NCI-H226 (cell line): Measurements from ENCODE around the gene DSTYK.

Source experiments
- DNase-seq: peaks from one replicate; pipeline ENCODE4 v3.0.0-alpha.2; 2015

The DSTYK gene

DNA sequence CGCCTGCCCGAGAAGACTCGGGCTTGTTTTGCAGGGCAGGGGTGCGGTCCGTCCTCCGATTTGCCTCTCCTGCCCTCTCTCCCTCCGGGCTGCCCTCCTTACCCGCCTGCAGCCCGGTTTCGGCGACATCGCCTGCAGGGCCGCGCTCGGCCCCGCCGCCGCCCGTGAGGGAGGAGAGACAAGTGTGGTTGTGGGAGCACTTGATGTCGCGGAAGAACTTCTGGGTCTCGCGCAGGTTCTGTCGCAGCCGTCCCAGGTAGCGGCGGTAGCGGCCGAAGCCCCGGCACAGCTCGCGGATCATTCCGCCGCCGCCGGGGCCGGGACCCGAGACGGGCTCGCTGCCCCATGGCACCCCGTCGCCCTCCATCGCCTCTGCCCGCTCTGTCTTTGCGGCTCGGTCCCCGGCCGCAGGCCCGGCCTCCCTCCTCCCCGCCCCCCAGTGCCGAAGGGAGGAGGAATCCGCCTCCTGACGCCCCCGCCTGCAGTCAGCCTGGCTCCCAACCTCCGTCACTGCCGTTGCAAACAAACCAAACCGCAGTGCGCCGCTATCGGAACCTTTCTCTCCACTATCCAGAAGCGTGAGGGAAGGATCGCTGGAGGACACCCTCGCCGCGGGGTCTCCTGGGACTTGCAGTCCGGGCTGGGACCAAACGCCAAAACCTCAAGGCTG, at the start of gene DSTYK:
DSTYK (minus strand) TSS at position 534 of the 670 bp plus-strand sequence; CDS start at position 367, 167 bp downstream.
- peak; percentile 95 for DNase-seq

GRCh38 chr1:205259998-205260397, 48.5 kb upstream of the DSTYK start:
- no peak for DNase-seq

DNA sequence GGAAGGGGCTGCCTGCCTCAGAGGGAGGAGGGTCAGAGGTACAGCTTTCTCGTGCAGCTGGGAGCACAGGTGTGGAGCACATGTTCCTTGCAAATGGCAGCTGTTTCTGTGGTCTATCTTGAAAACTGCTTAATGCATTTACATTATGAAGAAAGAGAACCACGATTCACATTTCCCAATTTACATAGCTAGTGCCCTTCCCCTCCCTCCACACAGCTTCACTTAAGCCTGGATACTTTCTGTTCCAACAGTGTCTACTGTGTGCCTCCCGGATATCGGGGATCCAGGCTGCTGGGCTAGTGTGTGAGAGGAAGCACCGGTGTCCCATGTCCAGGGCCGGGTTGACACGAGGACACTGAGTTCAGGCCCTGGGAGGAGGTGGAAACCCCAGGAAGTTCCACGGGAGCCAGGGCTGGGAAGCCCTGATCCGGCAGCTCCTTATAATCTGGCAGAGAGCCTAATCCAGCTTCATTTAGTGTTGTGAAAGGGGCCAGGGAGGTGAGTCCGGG, 47.9 kb upstream of the DSTYK start:
- no peak for DNase-seq

GRCh38 chr1:205258719-205259118, 47.2 kb upstream of the DSTYK start:
- DNase-seq: no peak

GRCh38 chr1:205258261-205258691, 46.8 kb upstream of the DSTYK start:
- peak; percentile 31 for DNase-seq

DNA sequence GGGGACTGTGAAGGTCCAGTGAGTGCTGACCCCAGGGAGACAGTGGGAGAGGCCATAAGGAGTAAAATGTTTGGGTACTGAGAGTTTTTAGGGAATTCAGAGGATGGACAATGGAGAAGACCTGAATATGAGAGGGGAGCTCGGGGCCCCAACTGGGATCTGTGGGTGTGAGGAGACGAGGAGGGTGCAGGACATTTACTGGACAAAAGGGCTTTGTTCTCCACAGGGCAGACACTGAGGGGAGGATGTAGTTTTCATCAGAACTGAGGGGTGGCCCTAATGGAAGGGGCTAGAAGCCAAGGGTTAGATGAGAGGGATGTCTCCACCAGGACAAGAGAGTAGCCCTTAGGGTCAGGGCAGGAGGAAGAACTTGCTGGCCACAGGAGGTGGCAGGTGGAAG, 46.2 kb upstream of the DSTYK start:
- no peak for DNase-seq

- no peak for DNase-seq
Observed at GRCh38 chr1:205256951-205257625, 45.6 kb upstream of the DSTYK start.

DNA sequence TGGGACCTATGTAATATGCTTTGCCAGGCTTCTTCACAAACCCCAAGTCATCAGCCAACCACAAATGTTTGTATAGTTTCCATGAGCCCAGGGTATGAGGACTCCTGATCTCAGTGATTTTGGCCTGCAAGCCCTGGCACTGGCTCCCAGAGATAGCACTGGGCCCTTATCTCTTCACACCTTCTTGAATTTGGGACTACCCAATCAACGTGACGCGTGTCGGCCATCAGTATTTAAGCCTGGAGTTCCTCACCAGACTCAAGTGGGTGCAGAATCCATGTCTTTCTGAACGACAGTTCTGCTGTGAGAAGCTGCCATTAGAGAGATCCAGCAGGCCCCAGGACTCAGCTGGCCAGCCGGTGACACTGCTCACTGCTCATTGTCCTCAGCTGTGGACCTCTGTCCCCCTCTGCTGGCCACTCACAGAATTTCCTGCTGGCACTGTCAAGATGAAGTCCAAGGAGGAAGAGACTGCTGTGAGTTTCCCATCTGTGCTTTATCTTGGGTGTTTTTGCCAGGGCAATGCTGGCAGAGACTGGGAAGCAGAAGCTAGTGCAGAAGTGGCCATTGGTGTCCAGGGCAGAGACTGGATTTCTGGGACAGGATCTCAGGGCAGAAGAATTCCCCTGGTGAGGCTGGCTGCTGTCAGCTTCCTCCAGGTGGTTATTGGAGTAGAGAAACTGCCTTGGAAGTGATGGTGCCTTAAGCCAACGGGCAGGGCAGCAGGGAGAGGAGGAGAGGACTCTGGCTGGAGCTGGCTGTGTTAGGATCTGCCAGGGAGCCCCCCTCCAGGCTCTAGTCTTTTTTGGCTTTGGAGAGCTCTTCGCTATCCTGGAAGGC, 44.7 kb upstream of the DSTYK start:
- peak; percentile 57 for DNase-seq

DNA sequence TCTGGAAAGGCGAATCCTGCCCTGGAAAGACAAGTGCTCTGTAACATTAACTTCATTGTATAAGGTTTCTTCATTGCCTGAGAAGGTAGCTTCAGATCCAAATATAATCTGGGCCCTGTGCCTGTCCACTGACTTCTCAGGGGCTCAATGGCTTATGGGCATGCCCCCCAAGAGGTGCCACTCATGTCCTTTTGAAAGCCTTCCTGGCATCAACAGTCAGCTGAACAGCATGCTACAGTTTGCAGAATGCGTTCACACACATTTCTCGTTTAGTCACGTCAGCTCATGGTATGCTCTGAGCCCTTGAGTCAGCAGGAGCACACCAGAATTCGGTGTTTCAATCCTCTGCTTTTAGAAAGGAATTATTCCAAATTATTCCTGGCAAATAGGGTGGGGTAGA, 40.1 kb upstream of the DSTYK start:
- no peak for DNase-seq

GRCh38 chr1:205250699-205251098, 39.2 kb upstream of the DSTYK start:
- DNase-seq: no peak

GRCh38 chr1:205249651-205250050, 38.1 kb upstream of the DSTYK start:
- no peak for DNase-seq

GRCh38 chr1:205248793-205249601, 37.5 kb upstream of the DSTYK start:
- no peak for DNase-seq

DNA sequence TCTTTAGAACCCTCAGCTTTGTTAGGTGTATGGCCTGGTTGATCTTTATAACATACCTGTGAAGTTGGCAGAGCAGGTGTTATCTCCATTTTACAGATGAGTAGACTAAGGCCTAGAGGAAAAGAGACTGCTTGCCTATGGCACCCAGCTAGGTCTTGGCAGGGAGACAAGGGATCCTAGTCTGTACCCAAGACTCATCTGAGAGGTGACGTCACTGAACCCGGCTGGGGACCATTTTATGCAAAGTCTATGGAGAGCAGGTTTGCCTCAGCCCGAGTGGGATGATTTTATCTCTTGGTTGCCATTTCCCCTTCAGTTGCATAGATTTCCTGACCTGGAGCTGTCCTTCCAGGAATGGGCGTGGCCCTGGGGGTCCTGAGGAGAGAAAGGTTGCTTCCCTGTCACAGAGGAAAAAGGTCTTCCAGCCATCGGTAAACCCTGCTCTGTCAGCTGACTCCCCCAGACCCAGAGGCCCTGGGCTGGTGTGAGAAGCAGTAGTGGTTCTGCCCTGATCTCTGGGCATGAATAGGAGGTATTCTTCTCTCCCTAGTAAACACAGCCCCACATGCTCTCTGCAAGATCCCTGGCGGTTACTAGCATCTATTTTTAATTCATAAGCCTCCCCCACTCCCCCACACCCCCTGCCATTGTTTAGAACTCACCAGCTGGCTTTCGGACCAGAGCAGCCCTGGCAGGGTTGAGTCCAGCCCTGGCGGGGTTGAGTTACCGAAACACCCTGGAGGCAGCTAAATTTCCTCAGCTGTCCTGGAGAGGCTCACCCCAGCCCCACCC, 35.8 kb upstream of the DSTYK start:
- DNase-seq: no peak

DNA sequence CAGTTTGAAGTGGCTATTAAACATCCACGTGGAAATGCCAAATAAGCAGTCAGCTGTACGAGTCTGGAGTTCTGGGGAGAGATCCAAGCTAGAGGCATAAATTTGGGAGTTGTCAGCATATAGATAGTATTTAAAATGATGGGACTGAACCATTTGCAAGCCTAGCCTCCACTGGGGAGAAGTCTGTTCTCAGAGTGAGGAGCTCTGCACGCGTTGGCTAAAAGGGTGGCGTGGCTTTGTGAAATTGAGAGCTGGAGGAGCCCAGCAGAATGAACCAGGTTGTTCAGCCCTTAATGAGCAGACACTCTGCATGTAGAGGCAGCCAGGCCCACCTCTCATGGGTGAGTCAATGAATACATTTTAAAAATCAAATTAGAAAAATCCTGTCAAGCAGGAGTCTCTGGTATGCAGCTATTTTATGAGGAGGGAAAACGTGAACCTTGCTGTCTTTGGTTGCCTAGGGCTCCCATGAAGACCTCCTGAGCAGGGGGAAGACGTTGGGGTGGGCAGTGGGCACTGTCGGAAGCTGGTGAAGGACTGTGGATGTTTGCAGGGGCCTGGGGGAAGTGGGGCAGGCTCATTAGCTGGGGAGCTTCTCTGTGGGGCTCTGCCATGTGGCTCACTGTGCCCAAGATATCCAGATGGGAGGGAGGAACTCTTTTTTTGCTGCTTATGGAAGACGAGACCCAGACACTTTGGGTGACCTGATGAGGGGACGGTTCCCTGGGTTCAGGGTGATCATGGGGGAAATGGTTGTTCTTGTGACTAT, 35.0 kb upstream of the DSTYK start:
- no peak for DNase-seq

- DNase-seq: no peak
Observed at GRCh38 chr1:205245096-205245495, 33.6 kb upstream of the DSTYK start.

DNA sequence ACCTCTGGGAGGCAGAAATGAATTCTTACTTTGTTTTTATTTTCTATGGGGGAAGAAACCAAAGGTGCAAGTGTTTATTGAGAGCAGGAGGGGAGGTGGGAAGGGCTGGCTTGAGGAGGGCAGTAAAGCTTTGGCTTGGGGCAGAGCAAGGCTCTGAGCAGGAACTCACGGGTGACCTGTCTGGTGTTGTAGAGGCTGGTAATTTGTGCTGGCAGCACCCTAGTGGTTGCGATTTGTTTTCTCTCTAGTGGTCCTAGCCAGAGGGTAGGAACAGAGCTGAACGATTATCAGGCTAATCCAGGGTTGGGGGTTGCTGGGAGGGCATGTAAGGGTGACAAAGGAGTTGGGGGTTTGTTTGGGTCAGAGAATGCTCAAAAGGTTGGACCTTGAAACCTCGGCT, 32.9 kb upstream of the DSTYK start:
- DNase-seq: no peak

- DNase-seq: no peak
Observed at GRCh38 chr1:205243350-205244191, 32.1 kb upstream of the DSTYK start.

- DNase-seq: no peak
Observed at GRCh38 chr1:205241366-205242030, 30.0 kb upstream of the DSTYK start.

- DNase-seq: no peak
Observed at GRCh38 chr1:205240569-205240968, 29.1 kb upstream of the DSTYK start.
